Muscle of leg (tissue), 16 donors: ENCODE measurements around the gene PUDP. TPM values are rescaled to one million over a fixed set of nuclear protein-coding genes. Genes with fewer than 3 reads are reported as not detected.
A peak's percentile ranks its signal among the peaks of the same experiment; 100 is the strongest.
"Not testable (repeated sequence)": the region's sequence is repeated elsewhere in the genome, so short reads cannot be mapped to it uniquely, and the experiment has no call there.

ENCODE experiments used
- DNase-seq: peaks from one replicate; pipeline ENCODE4 v3.0.0; 2013
- H3K27ac ChIP-seq: one replicate; pipeline ENCODE4 v1.5.1; 2013; ENCODE audit warnings: mild to moderate bottlenecking, low read length, control low read depth
- H3K27me3 ChIP-seq: one replicate; pipeline ENCODE4 v1.6.1; 2013; ENCODE audit warnings: low read length; ENCODE audit not compliant: control insufficient read depth, insufficient read depth
- H3K36me3 ChIP-seq: one replicate; pipeline ENCODE4 v1.6.1; 2013; ENCODE audit warnings: low read length; ENCODE audit not compliant: control insufficient read depth, insufficient read depth
- H3K4me1 ChIP-seq: one replicate; pipeline ENCODE4 v1.6.1; 2013; ENCODE audit warnings: low read length; ENCODE audit not compliant: control insufficient read depth, insufficient read depth
- H3K4me3 ChIP-seq: one replicate; pipeline ENCODE4 v1.5.1; 2013; ENCODE audit warnings: low read length, control low read depth
- H3K9me3 ChIP-seq: replicated peaks from 2 replicates; pipeline ENCODE4 v1.6.1; 2013; ENCODE audit warnings: low read depth, low read length; ENCODE audit not compliant: control insufficient read depth
- WGBS: methylation state at CpG from one replicate; pipeline ENCODE4 v1.1.5; 2013; ENCODE audit warnings: missing lambda C conversion rate; ENCODE audit not compliant: insufficient coverage; 5-methylcytosine and 5-hydroxymethylcytosine counted together
- long read RNA-seq, 11 donors: transcript quantifications; one replicate each; lab custom pipeline, GENCODE V29; 2026
- polyA plus RNA-seq, 8 donors: library from polyadenylated mRNA; unstranded; fragments of 120-200 nt; gene quantifications; one replicate each; pipeline versions ENCODE4 v1.2.1 to v1.2.3, GENCODE V29; 2013; ENCODE audit warnings: inconsistent platforms in 1 of 8, low replicate concordance in 1 of 8; ENCODE audit not compliant: insufficient read length in 8 of 8, insufficient read depth in 1 of 8
- total RNA-seq: library from RNA; stranded (reverse); fragments of 120-200 nt; gene quantifications from one replicate; pipeline ENCODE4 v1.2.4, GENCODE V29; 2013

PUDP gene
- total RNA-seq (17.4 TPM), polyA plus RNA-seq (10 to 100 TPM; 24.6 to 32.6 (median 28.5) TPM)
- long read RNA-seq, donor 1, transcript PUDP-201 (4 exons, 2,140 nt): major isoform, 7 of 14 reads
- long read RNA-seq, donor 1, partial matches to known transcripts: 6 of 14 reads
- long read RNA-seq, donor 1, other reads (novel, unspliced or antisense): 0 of 14 reads
- long read RNA-seq, donor 2, partial matches to known transcripts: 0 of 1 reads
- long read RNA-seq, donor 2, other reads (novel, unspliced or antisense): 0 of 1 reads
- long read RNA-seq, donor 3, transcript PUDP-201 (4 exons, 2,140 nt): major isoform, 14 of 29 reads
- long read RNA-seq, donor 3, partial matches to known transcripts: 14 of 29 reads
- long read RNA-seq, donor 3, other reads (novel, unspliced or antisense): 0 of 29 reads
- long read RNA-seq, donor 4, transcript PUDP-201 (4 exons, 2,140 nt): major isoform, 5 of 12 reads
- long read RNA-seq, donor 4, partial matches to known transcripts: 5 of 12 reads
- long read RNA-seq, donor 4, other reads (novel, unspliced or antisense): 0 of 12 reads
- long read RNA-seq, donor 5, transcript PUDP-201 (4 exons, 2,140 nt): major isoform, 22 of 67 reads
- long read RNA-seq, donor 5, partial matches to known transcripts: 43 of 67 reads
- long read RNA-seq, donor 5, other reads (novel, unspliced or antisense): 0 of 67 reads
- long read RNA-seq, donor 6, transcript PUDP-201 (4 exons, 2,140 nt): major isoform, 26 of 27 reads
- long read RNA-seq, donor 6, partial matches to known transcripts: 0 of 27 reads
- long read RNA-seq, donor 6, other reads (novel, unspliced or antisense): 0 of 27 reads
- long read RNA-seq, donor 7, transcript PUDP-201 (4 exons, 2,140 nt): major isoform, 9 of 9 reads
- long read RNA-seq, donor 7, partial matches to known transcripts: 0 of 9 reads
- long read RNA-seq, donor 7, other reads (novel, unspliced or antisense): 0 of 9 reads
- long read RNA-seq, donor 8, partial matches to known transcripts: 10 of 14 reads
- long read RNA-seq, donor 8, other reads (novel, unspliced or antisense): 0 of 14 reads
- long read RNA-seq, donor 9, transcript PUDP-201 (4 exons, 2,140 nt): major isoform, 9 of 9 reads
- long read RNA-seq, donor 9, partial matches to known transcripts: 0 of 9 reads
- long read RNA-seq, donor 9, other reads (novel, unspliced or antisense): 0 of 9 reads
- long read RNA-seq, donor 10, transcript PUDP-201 (4 exons, 2,140 nt): major isoform, 14 of 21 reads
- long read RNA-seq, donor 10, partial matches to known transcripts: 7 of 21 reads
- long read RNA-seq, donor 10, other reads (novel, unspliced or antisense): 0 of 21 reads
- long read RNA-seq, donor 11, transcript PUDP-201 (4 exons, 2,140 nt): major isoform, 14 of 15 reads
- long read RNA-seq, donor 11, partial matches to known transcripts: 0 of 15 reads
- long read RNA-seq, donor 11, other reads (novel, unspliced or antisense): 0 of 15 reads

- DNase-seq: peak; percentile 95
- Histone ChIP-seq H3K27ac (peak within 1 kb of the TSS; percentile 91), H3K27me3 (peaks cover 8% of the 10 kb centered on the region), H3K4me1 (peaks cover 7% of the 10 kb centered on the region), H3K9me3 (no peaks in the 10 kb centered on the region), H3K36me3 (no peaks in the 10 kb centered on the region), H3K4me3 (peak within 1 kb of the TSS; percentile 98)
- under 1% methylated on average over 50 of the region's 76 CpGs for WGBS
These were observed at the start of gene PUDP for GRCh38 chrX:7147978-7148854. Gene PUDP, minus strand, starts transcription at chrX:7148153. Its CDS starts 40 bp downstream, at chrX:7148113.

GRCh38 chrX:7194606-7195005, 46.7 kb upstream of the PUDP start:
- H3K27ac ChIP-seq: no peak overlapping the region
- DNase-seq: no peak
- no CpG with 5 or more reads among the region's 11 CpGs for WGBS
- H3K36me3 ChIP-seq: peaks cover 4% of the 10 kb centered on the region
- H3K4me3 ChIP-seq: no peak overlapping the region
- H3K4me1 ChIP-seq: no peaks in the 10 kb centered on the region
- no peaks in the 10 kb centered on the region for H3K9me3 ChIP-seq
- H3K27me3 ChIP-seq: peaks cover 10% of the 10 kb centered on the region

GRCh38 chrX:7192871-7193270, 44.9 kb upstream of the PUDP start:
- Histone ChIP-seq H3K27ac (no peak overlapping the region), H3K27me3 (peaks cover 10% of the 10 kb centered on the region), H3K4me1 (no peaks in the 10 kb centered on the region), H3K36me3 (peaks cover 4% of the 10 kb centered on the region), H3K9me3 (no peaks in the 10 kb centered on the region), H3K4me3 (no peak overlapping the region)
- DNase-seq: no peak
- WGBS: no CpG with 5 or more reads among the region's 7 CpGs

- H3K27ac ChIP-seq: no peak overlapping the region
- WGBS: 81% methylated on average over 2 of the region's 2 CpGs
- H3K4me3 ChIP-seq: no peak overlapping the region
- no peak for DNase-seq
- H3K36me3 ChIP-seq: peaks cover 4% of the 10 kb centered on the region
- H3K4me1 ChIP-seq: no peaks in the 10 kb centered on the region
- no peaks in the 10 kb centered on the region for H3K9me3 ChIP-seq
- peaks cover 9% of the 10 kb centered on the region for H3K27me3 ChIP-seq
These were observed 43.7 kb upstream of the PUDP start for GRCh38 chrX:7191681-7192110.

- Histone ChIP-seq H3K36me3 (peaks cover 4% of the 10 kb centered on the region), H3K27ac (no peak overlapping the region), H3K4me1 (no peaks in the 10 kb centered on the region), H3K9me3 (no peaks in the 10 kb centered on the region), H3K4me3 (no peak overlapping the region), H3K27me3 (peaks cover 9% of the 10 kb centered on the region)
- DNase-seq: no peak
- 93% methylated on average over 2 of the region's 2 CpGs for WGBS
These were observed 42.2 kb upstream of the PUDP start for GRCh38 chrX:7190157-7190556.

- Histone ChIP-seq H3K4me3 (no peak overlapping the region), H3K27ac (no peak overlapping the region), H3K4me1 (no peaks in the 10 kb centered on the region), H3K36me3 (peaks cover 4% of the 10 kb centered on the region), H3K27me3 (peaks cover 9% of the 10 kb centered on the region), H3K9me3 (no peaks in the 10 kb centered on the region)
- DNase-seq: no peak
- WGBS: no CpG with 5 or more reads among the region's 2 CpGs
These were observed 40.7 kb upstream of the PUDP start for GRCh38 chrX:7188672-7189071.

- no peak overlapping the region for H3K27ac ChIP-seq
- no peak for DNase-seq
- H3K27me3 ChIP-seq: peaks cover 14% of the 10 kb centered on the region
- H3K4me1 ChIP-seq: no peaks in the 10 kb centered on the region
- no peaks in the 10 kb centered on the region for H3K36me3 ChIP-seq
- H3K4me3 ChIP-seq: no peak overlapping the region
- no peaks in the 10 kb centered on the region for H3K9me3 ChIP-seq
- 60% methylated on average over 1 of the region's 3 CpGs for WGBS
These were observed 36.9 kb upstream of the PUDP start for GRCh38 chrX:7184816-7185215.

GRCh38 chrX:7179446-7179845, 31.5 kb upstream of the PUDP start:
- no peaks in the 10 kb centered on the region for H3K9me3 ChIP-seq
- WGBS: 100% methylated on average over 1 of the region's 2 CpGs
- H3K27ac ChIP-seq: no peak overlapping the region

GRCh38 chrX:7178859-7179258, 30.9 kb upstream of the PUDP start:
- H3K36me3 ChIP-seq, H3K4me1 ChIP-seq, H3K9me3 ChIP-seq, DNase-seq, H3K27ac ChIP-seq, H3K4me3 ChIP-seq: not testable (repeated sequence)
- 100% methylated on average over 1 of the region's 2 CpGs for WGBS
- H3K27me3 ChIP-seq: peaks cover 17% of the 10 kb centered on the region

More at GRCh38 chrX:7179446-7179845, 31.5 kb upstream of the PUDP start:
- Histone ChIP-seq H3K36me3 (no peaks in the 10 kb centered on the region), H3K27me3 (peaks cover 17% of the 10 kb centered on the region), H3K4me3 (no peak overlapping the region), H3K4me1 (no peaks in the 10 kb centered on the region)
- no peak for DNase-seq
